OCI-LY7 (cell line): ENCODE data around the gene TXNDC17.

Experiments used
- CTCF ChIP-seq: fragments of 200-600 bp; sonication (generic); conservative IDR thresholded peaks from 2 replicates; pipeline ENCODE4 v1.5.1; 2014; ENCODE audit warnings: mild to moderate bottlenecking, antibody characterized with exemption, low read length, moderate library complexity, mixed read lengths
- EZH2phosphoT487 ChIP-seq: fragments of 200-600 bp; sonication (generic); IDR thresholded peaks from 2 replicates; pipeline ENCODE4 v1.6.1; 2018; ENCODE audit warnings: low read depth, borderline replicate concordance, mild to moderate bottlenecking, mixed run types, antibody characterized with exemption, low read length, moderate library complexity, mixed read lengths

DNA sequence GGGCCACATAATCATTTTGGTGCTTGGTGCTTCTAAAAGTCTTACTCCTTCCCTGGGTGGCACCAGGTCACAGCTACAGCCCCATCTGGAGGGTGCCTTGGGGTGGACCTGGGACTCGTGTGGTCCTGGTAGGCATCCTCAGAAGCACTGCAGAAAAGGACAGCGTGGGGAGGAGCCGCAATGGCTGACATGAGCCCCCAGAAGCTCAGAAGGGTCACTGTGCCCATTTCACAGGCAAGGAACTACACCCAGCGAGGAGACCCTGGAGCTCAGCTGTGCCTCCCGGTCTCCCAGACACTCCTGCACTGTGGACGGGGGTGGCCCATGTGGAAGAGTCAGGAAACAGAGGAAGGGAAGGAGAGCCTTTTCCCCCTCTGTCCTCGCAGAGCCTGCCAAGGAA, 37.1 kb downstream of the TXNDC17 start:
- no peak for TF ChIP-seq CTCF
- TF ChIP-seq EZH2phosphoT487, result no peak
